Lung (tissue), 12 donors: Measurements from ENCODE around the gene KIAA1958. TPM values are rescaled to one million over a fixed set of nuclear protein-coding genes. Genes with fewer than 3 reads are reported as not detected.

Experiments
- ATAC-seq: fragments of 200-7000 bp; cut with Tn5 transposase; one replicate; pipeline ENCODE4 v1.9.1; 2020; ENCODE audit warnings: moderate number of reproducible peaks; ENCODE audit not compliant: insufficient read depth, low FRiP score
- DNase-seq, 3 donors: peaks; one replicate each; pipeline ENCODE4 v3.0.0-alpha.2; 2013 to 2017
- H3K27ac ChIP-seq, 2 donors: one replicate each; pipeline ENCODE4 v1.5.1; 2013; ENCODE audit warnings: mild to moderate bottlenecking in 2 of 2, moderate library complexity in 2 of 2, control low read depth in 1 of 2, inconsistent platforms in 1 of 2, low read depth in 1 of 2, low read length in 1 of 2
- H3K27me3 ChIP-seq, 3 donors: one replicate each; pipeline ENCODE4 v1.5.1; 2013; ENCODE audit warnings: low read length in 2 of 3; ENCODE audit not compliant: control insufficient read depth in 3 of 3, insufficient read depth in 3 of 3
- H3K36me3 ChIP-seq, 4 donors: one replicate each; pipeline ENCODE4 v1.5.1; 2013; ENCODE audit warnings: low read length in 4 of 4, mild to moderate bottlenecking in 1 of 4, moderate library complexity in 1 of 4; ENCODE audit not compliant: control insufficient read depth in 4 of 4, insufficient read depth in 4 of 4
- H3K4me1 ChIP-seq, 5 donors: one replicate each; pipeline ENCODE4 v1.5.1; 2013; ENCODE audit warnings: low read length in 5 of 5, mild to moderate bottlenecking in 2 of 5, moderate library complexity in 1 of 5; ENCODE audit not compliant: control insufficient read depth in 5 of 5, insufficient read depth in 5 of 5
- H3K4me3 ChIP-seq: one replicate; pipeline ENCODE4 v1.5.1; 2013; ENCODE audit warnings: mild to moderate bottlenecking, control low read depth, moderate library complexity
- H3K9ac ChIP-seq, 2 donors: one replicate each; pipeline ENCODE4 v1.5.1; 2013; ENCODE audit warnings: low read length in 2 of 2, control low read depth in 1 of 2; ENCODE audit not compliant: insufficient read depth in 1 of 2
- H3K9me3 ChIP-seq, 4 donors: one replicate each; pipeline ENCODE4 v1.5.1; 2013; ENCODE audit warnings: low read length in 3 of 4, mild to moderate bottlenecking in 1 of 4, moderate library complexity in 1 of 4; ENCODE audit not compliant: control insufficient read depth in 4 of 4, insufficient read depth in 3 of 4
- WGBS, 2 donors: extraction: QIAGEN DNeasy Blood & Tissue Kit; methylation state at CpG; one replicate each; pipeline ENCODE4 v1.1.7; 2013; 5-methylcytosine and 5-hydroxymethylcytosine counted together
- polyA plus RNA-seq, 2 donors: library from polyadenylated mRNA; stranded (reverse); fragments of 200-250 nt; gene quantifications; one replicate each; pipeline ENCODE4 v1.2.1, GENCODE V29; 2013
- total RNA-seq, 2 donors: library from RNA; depleted of rRNA in 1 of 2; stranded (reverse); fragments of >200 nt in 1 of 2; gene quantifications; one replicate each; pipeline ENCODE4 v1.2.1, GENCODE V29; 2014 to 2021
- TF ChIP-seq, protein P1 (sequence below): IDR thresholded peaks from 2 replicates; pipeline ENCODE4 v1.5.1; 2012; ENCODE audit warnings: mild to moderate bottlenecking; ENCODE audit errors: control extremely low read depth, extremely low read depth
- donor health status: control.
- donor health status: control.
- donor health status: Bipolar disorder and iron deficiency.
- donor health status: healthy.
- donor health status: DM: yes; HTN: yes; CAD: no.

Gene KIAA1958
- total and polyA plus RNA-seq, 4 donors: 2.0 to 24.0 (median 6.8) TPM

DNA sequence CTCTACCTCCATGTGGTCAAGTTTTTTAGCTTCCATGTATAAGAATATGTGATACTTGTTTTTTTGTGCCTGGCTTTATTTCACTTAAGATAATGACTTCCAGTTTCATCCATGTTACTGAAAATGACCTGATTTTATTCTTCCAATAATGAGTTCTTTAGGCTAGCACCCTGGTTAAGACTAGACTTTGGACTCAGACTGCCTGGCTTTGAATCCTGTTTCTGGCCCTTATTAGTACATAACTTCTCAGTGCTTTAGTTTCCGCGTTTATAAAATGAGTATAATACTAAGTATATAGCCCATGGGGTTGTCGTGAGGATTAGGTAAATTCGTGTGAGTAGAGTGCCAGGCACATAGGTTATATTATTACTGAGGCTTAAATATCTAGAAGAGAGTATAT is 18.5 kb downstream of the KIAA1958 start:
- Histone ChIP-seq H3K9me3 (no peaks in the 10 kb centered on the region), H3K27me3 (no peaks in the 10 kb centered on the region), H3K9ac (no peak overlapping the region), H3K4me3 (no peak overlapping the region), H3K36me3 (no peaks in the 10 kb centered on the region), H3K4me1 (peaks cover 3 to 47% (median 15%) of the 10 kb centered on the region in 5 donors), H3K27ac (no peak overlapping the region)
- WGBS, 2 donors: 86 to 96% methylated on average over 4 of the region's 4 CpGs
- DNase-seq (no peak), ATAC-seq (no peak)
- TF ChIP-seq, protein P1, sequence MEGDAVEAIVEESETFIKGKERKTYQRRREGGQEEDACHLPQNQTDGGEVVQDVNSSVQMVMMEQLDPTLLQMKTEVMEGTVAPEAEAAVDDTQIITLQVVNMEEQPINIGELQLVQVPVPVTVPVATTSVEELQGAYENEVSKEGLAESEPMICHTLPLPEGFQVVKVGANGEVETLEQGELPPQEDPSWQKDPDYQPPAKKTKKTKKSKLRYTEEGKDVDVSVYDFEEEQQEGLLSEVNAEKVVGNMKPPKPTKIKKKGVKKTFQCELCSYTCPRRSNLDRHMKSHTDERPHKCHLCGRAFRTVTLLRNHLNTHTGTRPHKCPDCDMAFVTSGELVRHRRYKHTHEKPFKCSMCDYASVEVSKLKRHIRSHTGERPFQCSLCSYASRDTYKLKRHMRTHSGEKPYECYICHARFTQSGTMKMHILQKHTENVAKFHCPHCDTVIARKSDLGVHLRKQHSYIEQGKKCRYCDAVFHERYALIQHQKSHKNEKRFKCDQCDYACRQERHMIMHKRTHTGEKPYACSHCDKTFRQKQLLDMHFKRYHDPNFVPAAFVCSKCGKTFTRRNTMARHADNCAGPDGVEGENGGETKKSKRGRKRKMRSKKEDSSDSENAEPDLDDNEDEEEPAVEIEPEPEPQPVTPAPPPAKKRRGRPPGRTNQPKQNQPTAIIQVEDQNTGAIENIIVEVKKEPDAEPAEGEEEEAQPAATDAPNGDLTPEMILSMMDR: no peak

DNA sequence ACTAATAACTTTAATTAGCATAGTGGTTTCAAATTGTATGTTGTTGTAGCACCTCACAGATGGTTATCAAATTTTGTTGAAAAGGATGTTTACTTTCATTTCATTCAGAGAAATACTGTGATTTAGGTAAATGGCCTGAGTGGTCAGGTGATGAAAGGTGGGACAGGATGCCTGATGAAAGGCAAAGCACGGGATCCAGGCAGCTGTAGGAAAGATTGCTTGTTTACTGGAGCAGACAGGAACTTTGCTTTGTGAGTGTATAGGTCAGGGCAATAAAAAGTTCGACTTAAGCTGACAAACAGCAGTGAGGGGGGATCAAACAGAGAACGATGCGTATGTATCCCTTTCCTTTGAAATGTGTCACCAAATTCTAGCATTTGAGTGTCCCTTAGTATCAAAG is 19.0 kb downstream of the KIAA1958 start:
- no peak overlapping the region for H3K9ac ChIP-seq
- ATAC-seq (no peak), DNase-seq (no peak)
- H3K27me3 ChIP-seq: no peaks in the 10 kb centered on the region
- TF ChIP-seq, protein P1: no peak
- H3K27ac ChIP-seq: no peak overlapping the region
- H3K4me3 ChIP-seq: no peak overlapping the region
- peaks cover 3 to 47% (median 15%) of the 10 kb centered on the region in 5 donors for H3K4me1 ChIP-seq
- 68 to 83% methylated on average over 4 of the region's 4 CpGs for WGBS, 2 donors
- H3K9me3 ChIP-seq: no peaks in the 10 kb centered on the region
- no peaks in the 10 kb centered on the region for H3K36me3 ChIP-seq

DNA sequence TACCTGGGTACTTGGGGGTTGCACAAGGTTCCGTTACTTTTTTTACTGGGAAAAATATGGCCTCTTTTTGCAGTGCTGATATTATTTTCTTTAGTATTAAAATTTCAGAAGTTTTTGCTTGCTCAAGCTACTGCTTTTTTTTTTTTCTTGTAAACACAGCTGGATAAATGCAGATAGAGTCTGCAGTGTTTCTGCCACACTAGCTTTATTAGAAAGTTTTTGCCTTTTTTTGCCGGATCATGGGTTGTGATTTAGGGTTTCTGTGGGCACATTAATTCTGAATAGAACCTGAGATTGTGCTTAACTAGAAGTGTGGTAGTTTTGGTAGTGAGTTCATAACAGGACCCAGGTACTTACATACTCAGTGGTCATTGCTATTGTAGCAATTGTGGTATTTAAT is 19.9 kb downstream of the KIAA1958 start:
- ATAC-seq: no peak
- Histone ChIP-seq H3K27me3 (no peaks in the 10 kb centered on the region), H3K36me3 (no peaks in the 10 kb centered on the region), H3K9ac (no peak overlapping the region), H3K4me3 (no peak overlapping the region), H3K4me1 (peaks cover 2 to 50% (median 15%) of the 10 kb centered on the region in 5 donors), H3K27ac (no peak overlapping the region), H3K9me3 (no peaks in the 10 kb centered on the region)
- DNase-seq: peak in 2 of 3 donors; percentile 71 to 82
- TF ChIP-seq, protein P1: no peak
- WGBS, 2 donors: 65 to 80% methylated on average over 2 of the region's 2 CpGs

DNA sequence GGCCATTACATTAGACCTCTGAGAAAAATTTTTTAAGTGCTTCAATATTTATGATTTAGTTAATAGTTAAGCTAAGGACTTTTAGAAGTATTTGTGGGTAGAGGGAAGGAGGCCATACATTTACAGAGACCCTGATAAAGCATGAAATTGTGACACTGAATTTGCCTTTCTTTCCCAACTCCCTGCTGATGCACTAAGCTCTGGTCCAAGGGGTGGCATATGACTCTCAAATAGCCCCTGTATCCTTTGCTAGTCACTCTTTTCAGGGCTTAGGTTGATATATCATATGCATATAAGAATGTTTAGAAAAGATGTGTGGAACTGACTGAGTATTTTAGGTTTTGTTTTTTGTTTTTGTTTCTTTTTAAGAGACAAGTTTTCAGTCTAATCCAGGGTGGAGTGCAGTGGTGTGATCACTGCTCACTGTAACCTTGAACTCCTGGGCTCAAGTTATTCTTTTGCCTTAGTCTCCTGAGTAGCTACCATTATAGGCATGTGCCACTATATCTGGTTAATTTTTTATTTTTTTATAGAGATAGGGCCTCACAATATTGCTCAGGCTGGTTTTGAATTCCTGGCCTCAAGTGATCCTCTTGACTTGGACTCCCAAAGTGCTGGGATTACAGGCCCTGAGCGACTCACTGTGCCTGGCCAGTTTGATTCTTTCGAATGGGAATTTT is 20.5 kb downstream of the KIAA1958 start:
- 79 to 94% methylated on average over 2 of the region's 2 CpGs for WGBS, 2 donors
- ATAC-seq (no peak), DNase-seq (peak in 1 of 3 donors; percentile 33)
- H3K36me3 ChIP-seq: no peaks in the 10 kb centered on the region
- H3K9ac ChIP-seq: no peak overlapping the region
- H3K4me1 ChIP-seq: peaks cover 2 to 45% (median 13%) of the 10 kb centered on the region in 5 donors
- no peaks in the 10 kb centered on the region for H3K9me3 ChIP-seq
- TF ChIP-seq, protein P1: no peak
- no peaks in the 10 kb centered on the region for H3K27me3 ChIP-seq
- no peak overlapping the region for H3K27ac ChIP-seq
- no peak overlapping the region for H3K4me3 ChIP-seq
